ENCODE data around the gene MPV17L2.

Gene MPV17L2

DNA sequence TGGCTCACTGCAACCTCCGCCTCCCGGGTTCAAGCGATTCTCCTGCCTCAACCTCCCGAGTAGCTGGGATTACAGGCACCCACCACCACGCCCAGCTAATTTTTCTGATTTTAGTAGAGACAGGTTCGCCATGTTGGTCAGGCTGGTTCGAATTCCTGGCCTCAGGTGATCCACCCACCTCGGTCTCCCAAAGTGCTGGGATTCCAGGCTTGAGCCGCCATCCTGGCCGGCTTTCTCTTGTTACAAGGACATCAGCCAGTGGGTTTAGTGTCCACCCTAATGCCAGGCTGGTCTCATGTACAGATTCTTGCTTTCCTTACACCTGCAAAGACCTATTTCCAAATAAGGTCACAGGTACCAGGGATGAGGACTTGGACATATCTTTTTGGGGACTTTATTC is 33.2 kb upstream of the MPV17L2 start:
- DNase-seq (ENCODE audit: insufficient read length, low spot score): no peak
- peak; percentile 57 for FAIRE-seq
- TF ChIP-seq POLR2AphosphoS5 (IDR thresholded peaks at IDR 0.05; ENCODE audit: low read depth, low read length): no peak
- no peak for TF ChIP-seq PAX5 (IDR thresholded peaks at IDR 0.05; ENCODE audit: insufficient read depth, low read length, severe bottlenecking)
- no peak for TF ChIP-seq TAF1 (IDR thresholded peaks at IDR 0.05; ENCODE audit: low read depth, low read length)
- no peak for TF ChIP-seq POLR2A (IDR thresholded peaks at IDR 0.05; ENCODE audit: low read depth, low read length)
- TF ChIP-seq SPI1 (IDR thresholded peaks at IDR 0.05; ENCODE audit: low read depth, low read length): no peak
- TF ChIP-seq POU2F2 (IDR thresholded peaks at IDR 0.05; ENCODE audit: low read depth, low read length): no peak

GRCh38 chr19:18160493-18160970 is 32.5 kb upstream of the MPV17L2 start:
- FAIRE-seq: peak; percentile 76

GRCh38 chr19:18160971-18161635 is 31.9 kb upstream of the MPV17L2 start:
- no peak for TF ChIP-seq TAF1 (IDR thresholded peaks at IDR 0.05; ENCODE audit: low read depth, low read length)
- peak; percentile 40; the same call in 1 of the 2 replicates for TF ChIP-seq POLR2A (IDR thresholded peaks at IDR 0.05; ENCODE audit: low read depth, low read length)
- peak; percentile 89 for FAIRE-seq
- DNase-seq (ENCODE audit: insufficient read length, low spot score): peak; percentile 96

More at GRCh38 chr19:18160493-18160970, 32.5 kb upstream of the MPV17L2 start:
- TF ChIP-seq PAX5 (IDR thresholded peaks at IDR 0.05; ENCODE audit: insufficient read depth, low read length, severe bottlenecking) (no peak), POLR2A (IDR thresholded peaks at IDR 0.05; ENCODE audit: low read depth, low read length) (no peak), TAF1 (IDR thresholded peaks at IDR 0.05; ENCODE audit: low read depth, low read length) (no peak), POU2F2 (IDR thresholded peaks at IDR 0.05; ENCODE audit: low read depth, low read length) (no peak), POLR2AphosphoS5 (IDR thresholded peaks at IDR 0.05; ENCODE audit: low read depth, low read length) (no peak), SPI1 (IDR thresholded peaks at IDR 0.05; ENCODE audit: low read depth, low read length) (no peak)
- no peak for DNase-seq (ENCODE audit: insufficient read length, low spot score)

DNA sequence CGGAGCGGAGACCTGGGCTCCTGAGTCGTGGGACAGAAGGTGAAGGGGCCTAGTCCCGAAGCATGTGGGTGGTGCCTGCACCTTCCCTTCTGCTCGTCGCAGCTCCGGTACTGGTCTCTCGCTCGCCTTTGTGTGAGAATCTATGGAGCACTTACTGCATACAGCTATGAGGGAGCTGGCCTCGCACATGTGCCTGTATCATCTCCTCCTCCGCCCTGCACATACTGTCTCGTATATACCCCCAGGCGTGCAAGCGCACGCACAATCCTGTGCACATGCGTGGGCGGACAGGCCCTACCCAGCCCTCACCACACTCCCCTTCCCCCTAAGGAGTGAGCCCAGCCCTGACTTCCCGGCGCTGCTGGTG is 31.4 kb upstream of the MPV17L2 start:
- TF ChIP-seq PAX5 (IDR thresholded peaks at IDR 0.05; ENCODE audit: insufficient read depth, low read length, severe bottlenecking) (no peak), POLR2AphosphoS5 (IDR thresholded peaks at IDR 0.05; ENCODE audit: low read depth, low read length) (no peak), POU2F2 (IDR thresholded peaks at IDR 0.05; ENCODE audit: low read depth, low read length) (no peak), SPI1 (IDR thresholded peaks at IDR 0.05; ENCODE audit: low read depth, low read length) (no peak), POLR2A (IDR thresholded peaks at IDR 0.05; ENCODE audit: low read depth, low read length) (peak; percentile 24; the same call in 1 of the 2 replicates), TAF1 (IDR thresholded peaks at IDR 0.05; ENCODE audit: low read depth, low read length) (no peak)
- FAIRE-seq: no peak
- no peak for DNase-seq (ENCODE audit: insufficient read length, low spot score)

- FAIRE-seq: no peak
- no peak for DNase-seq (ENCODE audit: insufficient read length, low spot score)
- no peak for TF ChIP-seq POLR2A (IDR thresholded peaks at IDR 0.05; ENCODE audit: low read depth, low read length)
- no peak for TF ChIP-seq PAX5 (IDR thresholded peaks at IDR 0.05; ENCODE audit: insufficient read depth, low read length, severe bottlenecking)
- TF ChIP-seq SPI1 (IDR thresholded peaks at IDR 0.05; ENCODE audit: low read depth, low read length): no peak
- no peak for TF ChIP-seq POU2F2 (IDR thresholded peaks at IDR 0.05; ENCODE audit: low read depth, low read length)
- no peak for TF ChIP-seq TAF1 (IDR thresholded peaks at IDR 0.05; ENCODE audit: low read depth, low read length)
- TF ChIP-seq POLR2AphosphoS5 (IDR thresholded peaks at IDR 0.05; ENCODE audit: low read depth, low read length): no peak
Measured at GRCh38 chr19:18164072-18164471, 28.9 kb upstream of the MPV17L2 start.

GRCh38 chr19:18165794-18166544 is 27.0 kb upstream of the MPV17L2 start:
- FAIRE-seq (no peak), DNase-seq (ENCODE audit: insufficient read length, low spot score) (no peak)
- no peak for TF ChIP-seq POLR2A (IDR thresholded peaks at IDR 0.05; ENCODE audit: low read depth, low read length)
- no peak for TF ChIP-seq POU2F2 (IDR thresholded peaks at IDR 0.05; ENCODE audit: low read depth, low read length)
- no peak for TF ChIP-seq POLR2AphosphoS5 (IDR thresholded peaks at IDR 0.05; ENCODE audit: low read depth, low read length)
- TF ChIP-seq PAX5 (IDR thresholded peaks at IDR 0.05; ENCODE audit: insufficient read depth, low read length, severe bottlenecking): no peak
- TF ChIP-seq TAF1 (IDR thresholded peaks at IDR 0.05; ENCODE audit: low read depth, low read length): no peak
- TF ChIP-seq SPI1 (IDR thresholded peaks at IDR 0.05; ENCODE audit: low read depth, low read length): no peak

- FAIRE-seq (no peak), DNase-seq (ENCODE audit: insufficient read length, low spot score) (no peak)
- TF ChIP-seq POLR2AphosphoS5 (IDR thresholded peaks at IDR 0.05; ENCODE audit: low read depth, low read length) (no peak), SPI1 (IDR thresholded peaks at IDR 0.05; ENCODE audit: low read depth, low read length) (no peak), PAX5 (IDR thresholded peaks at IDR 0.05; ENCODE audit: insufficient read depth, low read length, severe bottlenecking) (no peak), TAF1 (IDR thresholded peaks at IDR 0.05; ENCODE audit: low read depth, low read length) (no peak), POU2F2 (IDR thresholded peaks at IDR 0.05; ENCODE audit: low read depth, low read length) (no peak), POLR2A (IDR thresholded peaks at IDR 0.05; ENCODE audit: low read depth, low read length) (no peak)
Measured at GRCh38 chr19:18167011-18167410, 26.0 kb upstream of the MPV17L2 start.

DNA sequence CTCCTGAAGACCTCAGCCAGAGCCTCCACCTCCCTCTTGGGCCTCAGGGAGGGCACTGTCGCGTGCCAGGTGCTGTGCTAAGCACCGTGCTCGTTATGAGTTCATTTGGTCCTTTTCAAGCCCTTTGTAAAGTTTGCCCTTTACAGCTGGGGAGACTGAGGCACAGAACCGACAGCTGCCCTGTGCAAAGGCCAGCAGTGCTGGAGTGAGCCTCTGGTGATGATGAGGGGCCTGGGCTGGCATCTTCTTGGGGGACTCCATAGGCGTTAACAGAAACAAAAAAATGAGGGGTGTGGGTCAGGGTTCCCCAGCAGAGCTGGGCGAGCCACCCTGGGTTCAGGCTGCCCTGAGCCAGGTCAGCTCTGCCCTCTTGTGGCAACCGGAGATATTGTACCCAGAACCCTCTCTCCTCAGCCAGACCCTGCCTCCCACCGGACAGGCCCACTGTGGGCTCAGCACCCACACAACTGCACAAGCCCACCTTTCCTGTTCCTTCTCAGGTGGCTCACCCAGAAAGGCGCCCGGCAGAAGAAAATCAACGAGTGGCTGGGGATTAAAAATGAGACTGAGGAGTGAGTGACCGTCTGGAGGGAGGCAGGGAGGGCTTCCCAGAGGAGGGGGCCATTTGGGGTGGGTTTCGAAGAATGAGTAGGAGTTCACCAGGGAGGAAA is 24.9 kb upstream of the MPV17L2 start:
- TF ChIP-seq POU2F2 (IDR thresholded peaks at IDR 0.05; ENCODE audit: low read depth, low read length) (peak; percentile 21; the same call in 1 of the 2 replicates), SPI1 (IDR thresholded peaks at IDR 0.05; ENCODE audit: low read depth, low read length) (no peak), POLR2A (IDR thresholded peaks at IDR 0.05; ENCODE audit: low read depth, low read length) (no peak), POLR2AphosphoS5 (IDR thresholded peaks at IDR 0.05; ENCODE audit: low read depth, low read length) (no peak), PAX5 (IDR thresholded peaks at IDR 0.05; ENCODE audit: insufficient read depth, low read length, severe bottlenecking) (no peak), TAF1 (IDR thresholded peaks at IDR 0.05; ENCODE audit: low read depth, low read length) (no peak)
- DNase-seq (ENCODE audit: insufficient read length, low spot score): peak; percentile 89
- FAIRE-seq: peak; percentile 95
